ENCODE results near the gene STAM2. TPM values are rescaled to one million over a fixed set of nuclear protein-coding genes. Genes with fewer than 3 reads are reported as not detected.

STAM2 gene
- total and polyA plus RNA-seq, 2 of the 13 experiments (the other 11 are each of a cell fraction or from before 2014, with no cell fraction given) = 14.7 to 24.1 TPM

DNA sequence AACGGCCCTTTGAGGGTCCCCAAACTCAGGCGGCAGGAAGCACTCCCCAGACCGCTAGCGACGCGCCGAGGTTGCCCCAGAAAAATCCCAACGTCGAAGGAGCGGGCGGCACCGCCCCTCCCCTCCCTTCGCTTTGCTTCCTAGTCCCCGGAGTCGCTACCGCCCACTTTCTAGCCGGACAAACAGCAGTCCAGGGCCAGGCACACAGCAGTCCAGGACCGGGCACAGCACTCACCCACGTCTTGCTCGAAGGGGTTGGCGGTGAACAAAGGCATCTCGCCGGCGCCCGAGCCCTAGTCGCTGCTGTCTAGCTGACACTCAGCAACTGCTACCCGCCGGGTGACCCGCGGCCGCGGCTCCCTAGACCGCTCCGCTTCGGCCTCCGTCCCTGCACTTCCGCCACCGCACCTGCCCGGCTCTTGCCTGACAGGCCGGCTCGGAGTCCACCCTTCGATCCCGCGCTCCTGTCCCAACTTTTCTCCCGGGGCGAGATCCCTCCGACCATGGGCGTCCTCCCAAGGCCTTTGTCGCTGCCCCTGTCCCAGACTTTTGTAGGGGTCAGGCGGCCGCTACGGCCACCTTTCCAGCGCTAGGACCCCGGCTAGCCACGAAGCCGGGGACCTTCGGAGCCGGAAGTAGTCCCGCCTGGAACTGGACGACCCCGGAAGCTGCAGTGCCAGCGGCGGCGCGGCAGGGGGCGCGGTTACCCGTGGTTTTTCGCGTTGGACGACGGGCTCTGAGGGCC, at the start of gene STAM2 (continued):
- TF ChIP-seq ZNF383 (CRISPR knock-in tag; IDR thresholded peaks at IDR 0.05; ENCODE audit: borderline replicate concordance) = no peak
- TF ChIP-seq ZNF780A (CRISPR knock-in tag; IDR thresholded peaks at IDR 0.05) = peak; percentile 82; the same call in 1 of the 2 replicates
- no peak; the same call in none of the 2 replicates for TF ChIP-seq ZNF225 (CRISPR knock-in tag; IDR thresholded peaks at IDR 0.05)
- TF ChIP-seq MTA1 (CRISPR knock-in tag; IDR thresholded peaks at IDR 0.05; ENCODE audit: borderline replicate concordance) = peak; percentile 83; the same call in 1 of the 2 replicates
- peak; percentile 89 for TF ChIP-seq KLF6 (CRISPR knock-in tag; IDR thresholded peaks at IDR 0.05)
- TF ChIP-seq ZEB1 (IDR thresholded peaks at IDR 0.05; ENCODE audit: insufficient replicate concordance, low read depth) = no peak
- TF ChIP-seq, protein P1, sequence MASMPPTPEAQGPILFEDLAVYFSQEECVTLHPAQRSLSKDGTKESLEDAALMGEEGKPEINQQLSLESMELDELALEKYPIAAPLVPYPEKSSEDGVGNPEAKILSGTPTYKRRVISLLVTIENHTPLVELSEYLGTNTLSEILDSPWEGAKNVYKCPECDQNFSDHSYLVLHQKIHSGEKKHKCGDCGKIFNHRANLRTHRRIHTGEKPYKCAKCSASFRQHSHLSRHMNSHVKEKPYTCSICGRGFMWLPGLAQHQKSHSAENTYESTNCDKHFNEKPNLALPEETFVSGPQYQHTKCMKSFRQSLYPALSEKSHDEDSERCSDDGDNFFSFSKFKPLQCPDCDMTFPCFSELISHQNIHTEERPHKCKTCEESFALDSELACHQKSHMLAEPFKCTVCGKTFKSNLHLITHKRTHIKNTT (CRISPR knock-in tag; IDR thresholded peaks at IDR 0.05) = peak; percentile 73; the same call in 1 of the 2 replicates
- TF ChIP-seq GATA4 (IDR thresholded peaks at IDR 0.05; ENCODE audit: borderline replicate concordance, low read depth) = peak; percentile 57; the same call in 1 of the 2 replicates
- TF ChIP-seq PRMT3 (CRISPR knock-in tag; IDR thresholded peaks at IDR 0.05; ENCODE audit: borderline replicate concordance, low read depth) = no peak
- peak; percentile 54; the same call in 1 of the 2 replicates for TF ChIP-seq HOXA9 (CRISPR knock-in tag; IDR thresholded peaks at IDR 0.05; ENCODE audit: borderline replicate concordance)
- TF ChIP-seq, protein P2, sequence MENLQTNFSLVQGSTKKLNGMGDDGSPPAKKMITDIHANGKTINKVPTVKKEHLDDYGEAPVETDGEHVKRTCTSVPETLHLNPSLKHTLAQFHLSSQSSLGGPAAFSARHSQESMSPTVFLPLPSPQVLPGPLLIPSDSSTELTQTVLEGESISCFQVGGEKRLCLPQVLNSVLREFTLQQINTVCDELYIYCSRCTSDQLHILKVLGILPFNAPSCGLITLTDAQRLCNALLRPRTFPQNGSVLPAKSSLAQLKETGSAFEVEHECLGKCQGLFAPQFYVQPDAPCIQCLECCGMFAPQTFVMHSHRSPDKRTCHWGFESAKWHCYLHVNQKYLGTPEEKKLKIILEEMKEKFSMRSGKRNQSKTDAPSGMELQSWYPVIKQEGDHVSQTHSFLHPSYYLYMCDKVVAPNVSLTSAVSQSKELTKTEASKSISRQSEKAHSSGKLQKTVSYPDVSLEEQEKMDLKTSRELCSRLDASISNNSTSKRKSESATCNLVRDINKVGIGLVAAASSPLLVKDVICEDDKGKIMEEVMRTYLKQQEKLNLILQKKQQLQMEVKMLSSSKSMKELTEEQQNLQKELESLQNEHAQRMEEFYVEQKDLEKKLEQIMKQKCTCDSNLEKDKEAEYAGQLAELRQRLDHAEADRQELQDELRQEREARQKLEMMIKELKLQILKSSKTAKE (CRISPR knock-in tag; IDR thresholded peaks at IDR 0.05; ENCODE audit: borderline replicate concordance) = no peak; the same call in none of the 2 replicates
- peak; percentile 95 for TF ChIP-seq NFKB2 (CRISPR knock-in tag; IDR thresholded peaks at IDR 0.05; ENCODE audit: borderline replicate concordance)
- no peak for TF ChIP-seq ATF1 (CRISPR knock-in tag; IDR thresholded peaks at IDR 0.05)
- TF ChIP-seq POLR2AphosphoS5 (IDR thresholded peaks at IDR 0.05; ENCODE audit: low read depth, low read length) = peak; percentile 82
- TF ChIP-seq CEBPG (CRISPR knock-in tag; IDR thresholded peaks at IDR 0.05) = no peak; the same call in 1 of the 2 replicates
- TF ChIP-seq NFE2 (CRISPR knock-in tag; IDR thresholded peaks at IDR 0.05) = no peak
- peak; percentile 98 for TF ChIP-seq KLF13 (CRISPR knock-in tag; IDR thresholded peaks at IDR 0.05)
- TF ChIP-seq, protein P3, sequence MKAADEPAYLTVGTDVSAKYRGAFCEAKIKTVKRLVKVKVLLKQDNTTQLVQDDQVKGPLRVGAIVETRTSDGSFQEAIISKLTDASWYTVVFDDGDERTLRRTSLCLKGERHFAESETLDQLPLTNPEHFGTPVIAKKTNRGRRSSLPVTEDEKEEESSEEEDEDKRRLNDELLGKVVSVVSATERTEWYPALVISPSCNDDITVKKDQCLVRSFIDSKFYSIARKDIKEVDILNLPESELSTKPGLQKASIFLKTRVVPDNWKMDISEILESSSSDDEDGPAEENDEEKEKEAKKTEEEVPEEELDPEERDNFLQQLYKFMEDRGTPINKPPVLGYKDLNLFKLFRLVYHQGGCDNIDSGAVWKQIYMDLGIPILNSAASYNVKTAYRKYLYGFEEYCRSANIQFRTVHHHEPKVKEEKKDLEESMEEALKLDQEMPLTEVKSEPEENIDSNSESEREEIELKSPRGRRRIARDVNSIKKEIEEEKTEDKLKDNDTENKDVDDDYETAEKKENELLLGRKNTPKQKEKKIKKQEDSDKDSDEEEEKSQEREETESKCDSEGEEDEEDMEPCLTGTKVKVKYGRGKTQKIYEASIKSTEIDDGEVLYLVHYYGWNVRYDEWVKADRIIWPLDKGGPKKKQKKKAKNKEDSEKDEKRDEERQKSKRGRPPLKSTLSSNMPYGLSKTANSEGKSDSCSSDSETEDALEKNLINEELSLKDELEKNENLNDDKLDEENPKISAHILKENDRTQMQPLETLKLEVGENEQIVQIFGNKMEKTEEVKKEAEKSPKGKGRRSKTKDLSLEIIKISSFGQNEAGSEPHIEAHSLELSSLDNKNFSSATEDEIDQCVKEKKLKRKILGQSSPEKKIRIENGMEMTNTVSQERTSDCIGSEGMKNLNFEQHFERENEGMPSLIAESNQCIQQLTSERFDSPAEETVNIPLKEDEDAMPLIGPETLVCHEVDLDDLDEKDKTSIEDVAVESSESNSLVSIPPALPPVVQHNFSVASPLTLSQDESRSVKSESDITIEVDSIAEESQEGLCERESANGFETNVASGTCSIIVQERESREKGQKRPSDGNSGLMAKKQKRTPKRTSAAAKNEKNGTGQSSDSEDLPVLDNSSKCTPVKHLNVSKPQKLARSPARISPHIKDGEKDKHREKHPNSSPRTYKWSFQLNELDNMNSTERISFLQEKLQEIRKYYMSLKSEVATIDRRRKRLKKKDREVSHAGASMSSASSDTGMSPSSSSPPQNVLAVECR (CRISPR knock-in tag; IDR thresholded peaks at IDR 0.05; ENCODE audit: borderline replicate concordance) = peak; percentile 99
- peak; percentile 97 for TF ChIP-seq KDM2A (CRISPR knock-in tag; IDR thresholded peaks at IDR 0.05; ENCODE audit: borderline replicate concordance, low read depth)
- TF ChIP-seq, protein P4, sequence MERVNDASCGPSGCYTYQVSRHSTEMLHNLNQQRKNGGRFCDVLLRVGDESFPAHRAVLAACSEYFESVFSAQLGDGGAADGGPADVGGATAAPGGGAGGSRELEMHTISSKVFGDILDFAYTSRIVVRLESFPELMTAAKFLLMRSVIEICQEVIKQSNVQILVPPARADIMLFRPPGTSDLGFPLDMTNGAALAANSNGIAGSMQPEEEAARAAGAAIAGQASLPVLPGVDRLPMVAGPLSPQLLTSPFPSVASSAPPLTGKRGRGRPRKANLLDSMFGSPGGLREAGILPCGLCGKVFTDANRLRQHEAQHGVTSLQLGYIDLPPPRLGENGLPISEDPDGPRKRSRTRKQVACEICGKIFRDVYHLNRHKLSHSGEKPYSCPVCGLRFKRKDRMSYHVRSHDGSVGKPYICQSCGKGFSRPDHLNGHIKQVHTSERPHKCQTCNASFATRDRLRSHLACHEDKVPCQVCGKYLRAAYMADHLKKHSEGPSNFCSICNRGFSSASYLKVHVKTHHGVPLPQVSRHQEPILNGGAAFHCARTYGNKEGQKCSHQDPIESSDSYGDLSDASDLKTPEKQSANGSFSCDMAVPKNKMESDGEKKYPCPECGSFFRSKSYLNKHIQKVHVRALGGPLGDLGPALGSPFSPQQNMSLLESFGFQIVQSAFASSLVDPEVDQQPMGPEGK (CRISPR knock-in tag; IDR thresholded peaks at IDR 0.05) = peak; percentile 61
